DND-41 (cell line): ENCODE results near the gene SIGLEC1.

ENCODE experiments used
- ATAC-seq: fragments of 200-7000 bp; cut with Tn5 transposase; 3 replicates; pipeline ENCODE4 v1.9.1; 2021; ENCODE audit warnings: low read depth; ENCODE audit not compliant: insufficient read depth
- DNase-seq: peaks from one replicate; pipeline ENCODE4 v3.0.0-alpha.2; 2020
- H2AFZ ChIP-seq: 2 replicates; pipeline ENCODE4 v1.6.0; 2012; ENCODE audit warnings: low read depth, low read length
- H3K27ac ChIP-seq: 2 replicates; pipeline ENCODE4 v1.5.1; 2012; ENCODE audit warnings: low read length, inconsistent platforms
- H3K27me3 ChIP-seq: fragments of 200-600 bp; sonication (generic); 2 replicates; pipeline ENCODE4 v1.6.0; 2012; ENCODE audit warnings: low read length, mild to moderate bottlenecking, inconsistent platforms; ENCODE audit not compliant: insufficient read depth, poor library complexity
- H3K36me3 ChIP-seq: 2 replicates; pipeline ENCODE4 v1.5.1; 2012; ENCODE audit warnings: low read length, inconsistent platforms; ENCODE audit not compliant: insufficient read depth
- H3K4me1 ChIP-seq: 2 replicates; pipeline ENCODE4 v1.5.1; 2012; ENCODE audit warnings: mild to moderate bottlenecking, low read length; ENCODE audit not compliant: insufficient read depth
- H3K4me2 ChIP-seq: 2 replicates; pipeline ENCODE4 v1.6.0; 2012; ENCODE audit warnings: mild to moderate bottlenecking, moderate library complexity, low read length, inconsistent platforms; ENCODE audit not compliant: insufficient read depth
- H3K4me3 ChIP-seq, 2 experiments: fragments of 200-600 bp in 1 of 2; shearing (Covaris generic) in 1 of 2; 2 replicates each; pipeline ENCODE4 v1.5.1; 2012 to 2016; ENCODE audit warnings: inconsistent platforms in 2 of 2, low read length in 2 of 2, mild to moderate bottlenecking in 2 of 2, low read depth in 1 of 2, moderate library complexity in 1 of 2
- H3K79me2 ChIP-seq: 2 replicates; pipeline ENCODE4 v1.6.0; 2012; ENCODE audit warnings: low read length, inconsistent platforms; ENCODE audit not compliant: insufficient read depth
- H3K9ac ChIP-seq: 2 replicates; pipeline ENCODE4 v1.6.0; 2012; ENCODE audit warnings: low read depth, mild to moderate bottlenecking, inconsistent platforms, low read length, moderate library complexity
- H3K9me3 ChIP-seq: 2 replicates; pipeline ENCODE4 v1.5.1; 2012; ENCODE audit warnings: low read length, moderate library complexity, mild to moderate bottlenecking, inconsistent platforms; ENCODE audit not compliant: insufficient read depth, severe bottlenecking
- H4K20me1 ChIP-seq: 2 replicates; pipeline ENCODE4 v1.6.0; 2012; ENCODE audit warnings: low read length; ENCODE audit not compliant: insufficient read depth
- EZH2 ChIP-seq: IDR thresholded peaks from 3 replicates; pipeline ENCODE4 v1.6.1; 2012; ENCODE audit warnings: borderline replicate concordance, low read depth, mild to moderate bottlenecking, moderate library complexity, low read length, inconsistent platforms; ENCODE audit not compliant: severe bottlenecking
- TF ChIP-seq, protein P1 (sequence below): IDR thresholded peaks from 2 replicates; pipeline ENCODE4 v1.5.1; 2012; ENCODE audit warnings: borderline replicate concordance, low read length, moderate library complexity, mild to moderate bottlenecking; ENCODE audit not compliant: poor library complexity, severe bottlenecking; ENCODE audit errors: extremely low read depth

SIGLEC1 gene

DNA sequence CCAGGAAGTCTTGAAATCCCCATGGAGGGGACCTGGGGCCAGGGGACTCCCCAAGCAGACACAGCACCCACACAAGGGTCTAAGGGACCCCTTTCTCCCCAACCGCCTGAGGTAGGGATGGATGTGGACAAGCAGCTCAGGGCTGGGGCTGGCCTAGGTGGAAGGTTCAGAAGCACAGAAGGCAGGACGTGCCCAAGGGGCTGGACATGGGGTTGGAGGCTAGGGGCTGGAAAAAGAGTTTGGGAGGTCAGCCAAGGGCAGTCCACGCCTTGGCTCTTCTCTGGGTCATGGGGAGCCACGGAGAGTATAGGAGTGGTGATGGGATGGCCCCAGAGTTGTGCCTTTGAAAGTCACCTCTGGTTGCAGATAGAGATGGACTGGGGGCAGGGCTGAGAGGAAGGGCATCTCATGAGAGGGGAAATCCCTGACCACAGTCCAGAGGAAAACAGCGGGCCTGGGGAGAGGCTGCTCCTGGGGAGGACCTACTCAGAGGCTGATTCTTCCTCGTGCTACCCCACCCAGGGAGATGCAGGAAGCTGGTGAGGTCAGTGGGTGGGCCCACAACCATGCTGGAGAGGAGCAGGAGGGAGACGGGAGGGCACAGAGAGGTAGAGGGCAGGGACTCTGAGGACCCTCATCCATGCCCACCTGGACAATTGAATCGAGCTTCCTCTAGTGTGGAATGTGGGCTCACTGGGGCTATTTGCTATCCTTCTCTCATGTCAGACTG is 17.6 kb upstream of the SIGLEC1 start:
- Histone ChIP-seq H3K4me1 (no peaks in the 10 kb centered on the region), H4K20me1 (no peaks in the 10 kb centered on the region), H3K27ac (no peak overlapping the region), H3K36me3 (no peaks in the 10 kb centered on the region), H3K4me2 (no peak overlapping the region), H2AFZ (no peak overlapping the region), H3K79me2 (no peaks in the 10 kb centered on the region), H3K27me3 (peaks cover 23% of the 10 kb centered on the region), H3K9me3 (no peaks in the 10 kb centered on the region), H3K9ac (no peak overlapping the region), H3K4me3 (no peak overlapping the region)
- ATAC-seq (no peak), DNase-seq (no peak)
- TF ChIP-seq EZH2: no peak
- TF ChIP-seq, protein P1, sequence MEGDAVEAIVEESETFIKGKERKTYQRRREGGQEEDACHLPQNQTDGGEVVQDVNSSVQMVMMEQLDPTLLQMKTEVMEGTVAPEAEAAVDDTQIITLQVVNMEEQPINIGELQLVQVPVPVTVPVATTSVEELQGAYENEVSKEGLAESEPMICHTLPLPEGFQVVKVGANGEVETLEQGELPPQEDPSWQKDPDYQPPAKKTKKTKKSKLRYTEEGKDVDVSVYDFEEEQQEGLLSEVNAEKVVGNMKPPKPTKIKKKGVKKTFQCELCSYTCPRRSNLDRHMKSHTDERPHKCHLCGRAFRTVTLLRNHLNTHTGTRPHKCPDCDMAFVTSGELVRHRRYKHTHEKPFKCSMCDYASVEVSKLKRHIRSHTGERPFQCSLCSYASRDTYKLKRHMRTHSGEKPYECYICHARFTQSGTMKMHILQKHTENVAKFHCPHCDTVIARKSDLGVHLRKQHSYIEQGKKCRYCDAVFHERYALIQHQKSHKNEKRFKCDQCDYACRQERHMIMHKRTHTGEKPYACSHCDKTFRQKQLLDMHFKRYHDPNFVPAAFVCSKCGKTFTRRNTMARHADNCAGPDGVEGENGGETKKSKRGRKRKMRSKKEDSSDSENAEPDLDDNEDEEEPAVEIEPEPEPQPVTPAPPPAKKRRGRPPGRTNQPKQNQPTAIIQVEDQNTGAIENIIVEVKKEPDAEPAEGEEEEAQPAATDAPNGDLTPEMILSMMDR: no peak

DNA sequence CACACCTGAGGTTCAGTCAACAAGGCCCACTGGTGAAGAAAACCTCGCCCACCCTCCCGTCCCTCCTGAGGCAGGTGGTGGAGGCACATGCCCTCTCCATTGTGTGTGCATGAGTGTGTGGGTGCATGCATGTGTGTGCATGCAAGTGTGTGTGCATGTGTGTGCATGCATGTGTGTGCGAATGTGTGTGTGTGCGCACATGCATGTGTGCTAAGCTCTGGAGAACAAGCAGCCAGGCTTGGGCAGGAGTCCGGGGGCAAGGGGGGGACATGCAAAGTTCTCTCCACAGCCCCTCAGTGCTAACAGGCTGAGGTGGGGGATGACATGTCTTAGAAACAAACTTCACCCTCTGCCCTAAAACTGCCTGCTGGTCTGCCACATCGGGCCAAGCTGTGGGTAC is 17.0 kb upstream of the SIGLEC1 start:
- Histone ChIP-seq H2AFZ (no peak overlapping the region), H3K9ac (no peak overlapping the region), H3K4me3 (no peak overlapping the region), H3K27me3 (peaks cover 23% of the 10 kb centered on the region), H3K4me2 (no peak overlapping the region), H3K36me3 (no peaks in the 10 kb centered on the region), H3K4me1 (no peaks in the 10 kb centered on the region), H3K9me3 (no peaks in the 10 kb centered on the region), H3K79me2 (no peaks in the 10 kb centered on the region), H4K20me1 (no peaks in the 10 kb centered on the region), H3K27ac (no peak overlapping the region)
- ATAC-seq: no peak
- TF ChIP-seq, protein P1: no peak
- no peak for TF ChIP-seq EZH2
- DNase-seq: no peak

GRCh38 chr20:3728876-3729275 is 16.5 kb upstream of the SIGLEC1 start:
- no peak for DNase-seq

More at GRCh38 chr20:3728876-3729275, 16.5 kb upstream of the SIGLEC1 start:
- no peaks in the 10 kb centered on the region for H3K36me3 ChIP-seq
- no peak overlapping the region for H2AFZ ChIP-seq
- peaks cover 23% of the 10 kb centered on the region for H3K27me3 ChIP-seq
- H3K79me2 ChIP-seq: no peaks in the 10 kb centered on the region
- H4K20me1 ChIP-seq: no peaks in the 10 kb centered on the region
- no peak overlapping the region for H3K27ac ChIP-seq
- H3K4me1 ChIP-seq: no peaks in the 10 kb centered on the region
- H3K9ac ChIP-seq: no peak overlapping the region
- no peak for ATAC-seq
- no peaks in the 10 kb centered on the region for H3K9me3 ChIP-seq
- no peak overlapping the region for H3K4me2 ChIP-seq
- H3K4me3 ChIP-seq: no peak overlapping the region
- no peak for TF ChIP-seq EZH2
- TF ChIP-seq, protein P1: no peak
